ENCODE data around the gene RNASE9. TPM values are rescaled to one million over a fixed set of nuclear protein-coding genes. Genes with fewer than 3 reads are reported as not detected.

RNASE9 gene
- total RNA-seq, 1 donor: not detected

- no peaks in the 10 kb centered on the region for H3K36me3 ChIP-seq (ENCODE audit: insufficient read depth, low read length)
- no peaks in the 10 kb centered on the region for H3K79me2 ChIP-seq (ENCODE audit: insufficient read depth, low read length)
- DNase-seq (ENCODE audit: insufficient read length, low spot score, missing footprints): no peak
- no peak overlapping the region for H3K4me3 ChIP-seq (ENCODE audit: insufficient read depth, low read length)
- H3K4me2 ChIP-seq (ENCODE audit: insufficient read depth, low read length): no peak overlapping the region
- H3K9me3 ChIP-seq (ENCODE audit: low read depth, low read length): no peaks in the 10 kb centered on the region
- no peak for TF ChIP-seq CTCF (IDR thresholded peaks at IDR 0.05; ENCODE audit: extremely low read depth, low read depth, low read length)
- H3K27ac ChIP-seq (ENCODE audit: low read depth, low read length): no peak overlapping the region
- H3K27me3 ChIP-seq (ENCODE audit: insufficient read depth, low read length): peaks cover 3% of the 10 kb centered on the region
- H3K4me1 ChIP-seq (ENCODE audit: insufficient read depth, low read length): no peaks in the 10 kb centered on the region
- H2AFZ ChIP-seq (ENCODE audit: low read length): no peak overlapping the region
- no peaks in the 10 kb centered on the region for H4K20me1 ChIP-seq (ENCODE audit: insufficient read depth, low read length)
Measured at GRCh38 chr14:20529806-20530205, 31.0 kb downstream of the RNASE9 start.

DNA sequence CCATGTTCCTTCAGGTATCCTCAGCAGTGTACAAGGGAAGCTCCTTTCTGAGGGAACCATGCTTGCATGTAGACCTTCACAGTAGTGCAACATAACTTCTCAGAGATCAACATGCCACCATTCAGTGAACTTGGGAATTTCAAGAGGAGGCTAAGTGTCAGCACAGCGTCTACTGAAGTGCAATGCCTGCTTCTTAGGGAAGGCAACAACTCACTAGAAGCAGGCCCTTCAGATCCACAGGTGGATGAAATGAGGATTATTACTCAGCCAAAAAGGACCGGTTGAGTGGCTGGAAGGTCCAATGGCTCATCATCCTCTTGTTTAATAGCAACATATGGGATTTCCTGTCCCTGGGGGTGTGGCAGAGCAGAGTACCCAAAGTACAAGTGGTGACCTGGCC, 36.8 kb downstream of the RNASE9 start:
- H3K36me3 ChIP-seq (ENCODE audit: insufficient read depth, low read length): no peaks in the 10 kb centered on the region
- no peak overlapping the region for H3K27ac ChIP-seq (ENCODE audit: low read depth, low read length)
- no peaks in the 10 kb centered on the region for H3K27me3 ChIP-seq (ENCODE audit: insufficient read depth, low read length)
- no peaks in the 10 kb centered on the region for H3K79me2 ChIP-seq (ENCODE audit: insufficient read depth, low read length)
- H3K9me3 ChIP-seq (ENCODE audit: low read depth, low read length): no peaks in the 10 kb centered on the region
- H3K4me1 ChIP-seq (ENCODE audit: insufficient read depth, low read length): no peaks in the 10 kb centered on the region
- TF ChIP-seq CTCF (IDR thresholded peaks at IDR 0.05; ENCODE audit: extremely low read depth, low read depth, low read length): no peak
- no peaks in the 10 kb centered on the region for H4K20me1 ChIP-seq (ENCODE audit: insufficient read depth, low read length)
- no peak overlapping the region for H3K4me3 ChIP-seq (ENCODE audit: insufficient read depth, low read length)
- DNase-seq (ENCODE audit: insufficient read length, low spot score, missing footprints): no peak
- H2AFZ ChIP-seq (ENCODE audit: low read length): no peak overlapping the region
- H3K4me2 ChIP-seq (ENCODE audit: insufficient read depth, low read length): no peak overlapping the region

- Histone ChIP-seq H3K9me3 (ENCODE audit: low read depth, low read length) (no peaks in the 10 kb centered on the region), H3K36me3 (ENCODE audit: insufficient read depth, low read length) (no peaks in the 10 kb centered on the region), H4K20me1 (ENCODE audit: insufficient read depth, low read length) (no peaks in the 10 kb centered on the region)
Measured at GRCh38 chr14:20522332-20522731, 38.5 kb downstream of the RNASE9 start.

GRCh38 chr14:20516921-20517320, 43.9 kb downstream of the RNASE9 start:
- Histone ChIP-seq H3K27me3 (ENCODE audit: insufficient read depth, low read length) (no peaks in the 10 kb centered on the region), H2AFZ (ENCODE audit: low read length) (peak overlapping the region; percentile 82), H3K79me2 (ENCODE audit: insufficient read depth, low read length) (no peaks in the 10 kb centered on the region), H4K20me1 (ENCODE audit: insufficient read depth, low read length) (no peaks in the 10 kb centered on the region), H3K27ac (ENCODE audit: low read depth, low read length) (peak overlapping the region; percentile 77), H3K4me1 (ENCODE audit: insufficient read depth, low read length) (peaks cover 26% of the 10 kb centered on the region), H3K36me3 (ENCODE audit: insufficient read depth, low read length) (no peaks in the 10 kb centered on the region), H3K4me3 (ENCODE audit: insufficient read depth, low read length) (no peak overlapping the region), H3K4me2 (ENCODE audit: insufficient read depth, low read length) (peak overlapping the region; percentile 49), H3K9me3 (ENCODE audit: low read depth, low read length) (no peaks in the 10 kb centered on the region)
- peak; percentile 83 for DNase-seq (ENCODE audit: insufficient read length, low spot score, missing footprints)
- no peak for TF ChIP-seq CTCF (IDR thresholded peaks at IDR 0.05; ENCODE audit: extremely low read depth, low read depth, low read length)

More at GRCh38 chr14:20522332-20522731, 38.5 kb downstream of the RNASE9 start:
- DNase-seq (ENCODE audit: insufficient read length, low spot score, missing footprints): no peak
- Histone ChIP-seq H2AFZ (ENCODE audit: low read length) (no peak overlapping the region), H3K27me3 (ENCODE audit: insufficient read depth, low read length) (no peaks in the 10 kb centered on the region), H3K27ac (ENCODE audit: low read depth, low read length) (no peak overlapping the region), H3K4me1 (ENCODE audit: insufficient read depth, low read length) (peaks cover 5% of the 10 kb centered on the region), H3K4me3 (ENCODE audit: insufficient read depth, low read length) (no peak overlapping the region), H3K79me2 (ENCODE audit: insufficient read depth, low read length) (no peaks in the 10 kb centered on the region), H3K4me2 (ENCODE audit: insufficient read depth, low read length) (no peak overlapping the region)
- no peak for TF ChIP-seq CTCF (IDR thresholded peaks at IDR 0.05; ENCODE audit: extremely low read depth, low read depth, low read length)

Data from osteoblast (primary cell).